Hematopoietic multipotent progenitor cell treated with erythropoietin and hydrocortisone succinate and interleukin-3 and kit ligand, for 4 days (in vitro differentiated cells): ENCODE results near the gene ABHD15.
A peak's percentile ranks its signal among the peaks of the same experiment; 100 is the strongest.

Source experiments
- DNase-seq: peaks from one replicate; pipeline ENCODE4 v3.0.0-alpha.2; 2015

ABHD15 gene

DNA sequence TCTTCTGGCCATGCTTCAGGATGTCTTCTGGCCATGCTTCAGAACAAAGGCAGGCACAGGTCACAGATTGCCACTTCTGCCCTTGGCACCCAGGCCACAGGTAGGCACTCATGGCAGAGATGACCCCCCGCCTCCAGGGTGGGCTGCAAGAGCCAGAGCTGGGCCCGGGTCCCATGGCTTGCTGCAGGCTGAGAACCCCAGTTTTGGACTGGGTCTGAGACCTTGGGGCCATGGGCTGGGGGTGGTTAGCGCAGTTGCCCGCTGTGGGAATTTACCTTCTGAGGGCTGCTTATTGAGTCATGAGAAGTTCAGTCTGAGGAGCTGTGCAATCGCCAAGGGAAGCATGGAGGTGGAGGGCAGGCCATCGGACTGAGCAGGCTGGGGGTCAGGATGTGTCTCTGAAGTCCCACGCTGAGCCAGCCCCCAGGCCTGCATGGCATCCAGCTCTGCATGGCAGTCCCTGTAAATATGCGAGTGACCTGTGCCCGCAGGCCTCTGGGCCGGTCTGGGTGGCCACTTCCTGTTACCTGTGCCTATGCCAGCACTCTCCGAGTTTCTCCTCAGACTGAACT, 27.8 kb upstream of the ABHD15 start:
- no peak for DNase-seq

- DNase-seq = peak; percentile 70
Observed at GRCh38 chr17:29593591-29594518, 27.0 kb upstream of the ABHD15 start.

DNA sequence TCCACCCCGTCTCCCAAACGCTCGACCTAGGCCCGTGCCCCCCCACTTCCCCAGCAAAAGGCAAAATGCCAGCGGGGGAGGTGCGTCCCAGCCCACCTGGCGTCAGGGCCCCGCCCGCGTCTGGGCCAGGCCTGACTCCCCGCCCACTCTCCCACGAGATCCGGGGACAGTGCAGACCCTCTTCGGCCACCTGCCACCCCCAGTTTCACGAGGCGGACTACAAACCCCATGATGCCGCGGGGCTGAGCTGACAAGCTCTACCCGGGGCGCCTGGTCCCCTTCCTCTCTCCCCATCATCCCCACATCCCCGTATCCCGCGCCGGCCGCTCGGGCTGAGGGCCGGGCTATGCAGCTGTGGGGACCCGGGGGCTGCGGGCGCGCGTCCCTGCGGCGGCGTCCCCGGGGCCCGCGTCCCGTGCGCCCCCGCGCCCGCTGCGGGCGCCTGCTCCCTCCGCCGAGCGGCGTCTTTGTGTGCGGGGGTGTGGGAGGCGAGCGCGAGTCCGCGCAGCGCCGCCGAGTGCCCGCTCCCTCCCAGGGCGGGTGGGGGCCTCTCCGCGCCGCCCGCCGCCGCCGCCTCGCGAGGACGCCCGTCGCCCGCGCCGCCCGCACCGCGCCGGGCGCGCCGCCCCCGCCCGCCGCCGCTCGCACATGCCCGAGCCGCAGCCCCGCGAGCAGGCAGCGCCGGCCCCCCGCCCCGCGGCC, 26.2 kb upstream of the ABHD15 start, which contains the start of gene ANKRD13B:
ANKRD13B (plus strand) TSS at position 283 of the 702 bp plus-strand sequence. CDS start 490 bp downstream, outside the sequence.
- DNase-seq = peak; percentile 71

DNA sequence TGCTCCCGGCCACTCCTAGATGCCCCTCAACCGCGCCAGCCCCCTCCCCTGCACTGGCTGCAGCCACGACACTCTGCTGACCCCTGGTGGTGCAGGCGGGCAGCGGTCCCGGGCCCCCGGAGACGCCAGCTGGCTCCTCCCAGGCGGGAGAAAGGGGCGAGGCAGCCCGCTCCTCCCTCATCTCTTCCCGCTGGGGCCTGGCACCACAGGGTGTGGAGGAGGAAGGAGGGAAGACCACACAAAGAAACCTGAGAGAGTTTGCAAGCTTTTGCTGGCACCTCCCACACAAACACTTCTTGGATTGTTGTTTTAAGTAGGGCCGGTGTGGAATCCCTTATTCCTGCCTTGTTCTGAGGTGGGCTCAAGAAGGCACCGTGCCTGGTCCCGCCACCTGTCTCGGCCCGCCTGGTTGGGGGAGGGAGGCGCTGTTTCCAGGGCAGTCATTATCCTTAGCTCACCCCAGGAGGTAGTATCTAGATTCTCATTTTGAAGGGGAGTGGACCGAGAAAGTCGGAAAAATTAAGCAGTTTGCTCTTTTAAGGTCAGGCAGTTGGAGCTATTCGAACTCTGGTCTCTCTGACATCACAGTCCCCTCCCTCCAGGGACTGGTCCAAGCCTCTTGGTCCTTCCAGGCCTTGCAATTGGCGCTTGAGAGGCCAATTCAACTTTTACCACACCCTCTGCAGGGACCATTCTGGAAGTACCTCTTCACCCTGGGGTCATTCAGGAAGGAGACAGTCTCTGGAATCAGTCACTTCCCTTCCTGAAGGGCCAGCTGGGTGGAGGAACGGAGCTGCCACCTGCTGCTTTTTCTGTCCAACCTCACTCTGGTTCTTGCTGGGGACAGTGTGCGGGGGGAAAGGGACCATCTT, 25.1 kb upstream of the ABHD15 start:
- peak; percentile 92 for DNase-seq

- peak; percentile 72 for DNase-seq
Observed at GRCh38 chr17:29591146-29591736, 24.4 kb upstream of the ABHD15 start.

DNA sequence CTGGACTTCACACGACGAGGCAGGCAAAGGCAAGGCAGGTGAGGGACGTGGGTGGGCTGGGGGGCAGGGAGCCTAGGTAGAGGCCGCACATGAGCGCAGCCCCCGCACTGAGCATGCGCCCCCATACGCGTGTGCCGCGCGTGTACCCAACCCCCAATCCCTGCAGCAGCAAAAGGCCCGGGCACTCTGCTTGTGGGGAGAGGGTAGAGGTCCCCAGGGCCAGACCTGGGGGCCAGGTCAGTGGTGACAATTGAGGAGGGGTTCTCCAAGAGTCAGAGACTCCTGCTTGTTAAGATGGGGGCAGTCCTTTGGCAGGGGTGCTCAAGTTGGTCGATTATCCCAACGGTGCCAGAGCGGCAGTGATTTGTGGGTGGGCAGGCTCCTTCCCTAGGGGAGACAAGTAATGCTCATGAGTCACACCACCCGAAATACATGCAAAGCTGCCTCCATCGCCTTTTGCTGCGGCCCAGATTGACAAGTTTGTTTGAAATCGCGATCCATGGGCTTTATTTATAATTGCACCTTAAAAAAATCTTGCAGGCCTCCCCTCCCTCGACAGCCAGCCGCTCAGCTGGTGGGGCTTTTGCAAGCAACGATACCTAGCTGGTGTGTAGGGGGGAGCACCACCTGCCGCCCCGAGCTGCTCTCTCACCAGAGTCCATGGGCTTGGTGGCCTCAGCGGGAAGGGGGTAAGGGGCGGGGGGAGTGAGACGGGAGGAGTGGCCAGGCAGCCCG, 23.7 kb upstream of the ABHD15 start:
- DNase-seq = peak; percentile 40

DNA sequence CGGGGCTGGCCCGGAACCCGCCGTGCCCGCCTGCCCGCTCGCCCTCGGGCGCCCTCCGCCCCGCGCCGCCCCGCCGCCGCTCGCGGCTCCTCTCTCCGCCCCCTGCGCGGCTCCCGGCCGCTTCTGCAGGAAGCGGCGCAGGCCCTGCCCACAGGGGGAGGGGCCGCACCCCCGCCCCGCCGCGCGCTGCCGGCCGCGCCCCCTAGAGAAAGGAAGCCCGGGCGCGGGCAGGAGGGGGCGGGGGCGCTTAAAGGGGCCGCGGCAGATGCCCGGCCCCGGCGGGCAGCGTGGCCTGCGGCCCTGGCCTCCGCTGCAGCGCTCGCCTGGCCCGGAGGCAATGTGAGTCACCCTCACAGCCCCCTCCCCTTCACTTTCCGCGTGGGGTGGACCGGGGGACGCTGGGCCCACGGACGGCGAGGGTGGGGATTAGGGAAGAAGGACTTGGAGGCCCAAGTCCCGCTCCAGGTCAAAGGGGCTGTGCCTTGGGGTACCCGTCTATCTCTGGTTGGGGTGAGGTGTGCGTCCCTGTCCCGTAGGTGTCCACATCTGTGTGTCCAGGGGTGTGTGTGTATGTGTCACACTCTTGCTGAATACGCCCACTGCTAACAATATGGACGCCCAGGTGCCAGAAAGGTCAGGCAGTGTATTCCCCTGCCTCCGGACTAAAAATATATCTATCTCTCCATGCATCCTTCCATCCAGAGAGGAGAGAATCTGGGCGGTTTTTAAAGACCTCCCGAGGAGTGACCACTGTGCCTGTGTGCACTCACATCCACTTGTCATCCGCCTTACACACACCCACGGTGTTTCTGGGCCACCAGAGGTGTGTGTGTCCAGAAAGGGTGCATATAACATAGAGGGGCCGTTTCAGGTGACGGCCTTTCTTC, 22.9 kb upstream of the ABHD15 start, which contains the start of gene GIT1:
GIT1 (minus strand) TSS at position 125 of the 887 bp plus-strand sequence. CDS start 270 bp downstream, outside the sequence.
- DNase-seq = peak; percentile 95

DNA sequence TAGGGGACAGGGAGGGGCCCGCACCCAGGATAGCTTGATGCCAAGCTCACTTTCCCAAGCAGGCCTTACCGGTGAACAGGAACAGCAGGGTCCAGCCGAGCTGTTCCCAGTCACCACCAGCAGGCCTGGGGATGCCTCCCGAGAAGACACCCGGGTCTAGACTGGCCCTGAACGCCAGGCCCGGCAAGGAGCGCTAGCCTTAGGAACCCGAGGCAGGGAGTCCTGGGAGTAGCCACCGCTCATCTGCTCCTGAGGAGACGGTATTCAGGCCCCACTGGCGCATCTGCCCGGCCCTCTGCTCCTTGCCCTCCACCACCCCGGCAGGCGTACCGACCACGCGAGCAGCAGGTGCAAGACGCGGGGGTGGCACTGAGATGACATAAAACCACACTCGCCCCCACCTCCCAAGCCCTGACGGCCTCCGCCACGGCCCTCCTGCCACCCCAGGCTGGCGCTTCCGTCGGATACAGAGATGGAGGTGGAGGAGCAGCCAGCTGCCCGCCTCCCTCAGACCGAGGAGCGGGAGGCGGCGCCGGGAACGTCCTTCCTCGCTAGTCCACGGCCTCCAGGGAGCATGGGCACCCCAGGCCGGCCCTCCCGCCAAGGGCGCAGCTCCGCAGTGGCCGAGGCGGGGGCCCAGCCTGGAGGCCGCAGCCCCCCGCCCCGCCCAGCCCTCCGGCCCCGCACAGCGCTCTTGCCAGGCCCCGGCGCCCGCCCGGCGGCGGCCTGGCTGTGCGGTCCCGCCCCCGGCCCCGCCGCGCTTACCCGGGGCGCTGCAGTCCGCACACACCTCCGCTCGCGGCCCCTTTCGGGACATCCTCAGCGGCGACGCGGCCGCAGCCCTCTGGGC, 21.9 kb upstream of the ABHD15 start:
- DNase-seq = peak; percentile 55

GRCh38 chr17:29588017-29588561, 21.3 kb upstream of the ABHD15 start:
- peak; percentile 24 for DNase-seq

DNA sequence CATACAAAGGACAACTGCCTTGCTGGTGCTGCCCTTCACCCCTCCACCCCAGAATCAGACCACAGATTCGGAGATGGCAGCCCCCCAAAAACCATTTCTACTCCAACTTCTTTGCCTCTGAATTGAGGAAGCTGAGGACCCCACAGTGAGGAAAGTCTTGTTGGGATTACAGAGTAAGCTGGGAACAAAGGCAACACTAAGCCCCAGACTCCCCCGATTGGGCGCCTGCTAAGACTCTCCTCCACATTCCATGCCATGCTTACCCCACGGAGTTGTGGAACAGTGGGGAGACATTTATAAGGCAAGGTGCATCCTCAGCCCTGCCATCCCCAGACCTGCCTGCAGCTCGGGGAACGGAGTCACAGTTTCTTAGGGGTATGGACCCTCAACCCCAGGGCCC, 20.8 kb upstream of the ABHD15 start:
- no peak for DNase-seq

- peak; percentile 26 for DNase-seq
Observed at GRCh38 chr17:29586676-29587469, 20.0 kb upstream of the ABHD15 start.

DNA sequence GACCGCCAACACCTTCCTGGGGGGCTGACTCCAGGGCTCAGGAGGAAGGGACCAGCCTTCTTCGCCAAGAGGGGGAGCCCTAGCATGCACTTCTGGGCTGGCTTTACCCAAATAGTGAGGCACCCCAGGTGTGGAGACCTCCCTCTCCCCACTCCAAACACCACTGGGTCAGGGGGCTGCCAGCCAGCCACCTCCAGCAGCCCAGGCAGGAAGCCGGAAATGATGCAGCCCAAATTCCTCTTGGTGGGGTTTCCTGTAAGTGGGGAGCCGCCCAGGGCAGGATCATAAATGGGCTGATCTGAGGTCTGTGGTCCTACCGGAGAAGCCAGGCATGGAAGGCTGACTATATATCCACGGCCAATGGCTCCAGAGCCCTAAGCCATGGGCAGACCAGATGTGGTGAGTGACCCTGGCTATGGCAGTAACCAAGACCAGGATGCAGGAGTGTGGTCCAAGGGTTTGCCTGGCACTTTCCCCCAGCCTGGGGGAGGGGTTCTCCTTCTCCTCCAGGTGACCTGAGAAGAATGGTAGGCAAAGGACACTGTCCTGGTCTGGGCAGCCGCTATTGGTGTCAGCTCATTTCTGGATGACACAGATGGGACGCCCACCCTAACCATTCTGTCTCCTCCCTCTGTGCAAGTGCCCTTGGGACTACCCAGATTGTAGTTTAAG, 18.4 kb upstream of the ABHD15 start:
- peak; percentile 63 for DNase-seq

GRCh38 chr17:29584452-29585079, 17.7 kb upstream of the ABHD15 start:
- DNase-seq = peak; percentile 53

DNA sequence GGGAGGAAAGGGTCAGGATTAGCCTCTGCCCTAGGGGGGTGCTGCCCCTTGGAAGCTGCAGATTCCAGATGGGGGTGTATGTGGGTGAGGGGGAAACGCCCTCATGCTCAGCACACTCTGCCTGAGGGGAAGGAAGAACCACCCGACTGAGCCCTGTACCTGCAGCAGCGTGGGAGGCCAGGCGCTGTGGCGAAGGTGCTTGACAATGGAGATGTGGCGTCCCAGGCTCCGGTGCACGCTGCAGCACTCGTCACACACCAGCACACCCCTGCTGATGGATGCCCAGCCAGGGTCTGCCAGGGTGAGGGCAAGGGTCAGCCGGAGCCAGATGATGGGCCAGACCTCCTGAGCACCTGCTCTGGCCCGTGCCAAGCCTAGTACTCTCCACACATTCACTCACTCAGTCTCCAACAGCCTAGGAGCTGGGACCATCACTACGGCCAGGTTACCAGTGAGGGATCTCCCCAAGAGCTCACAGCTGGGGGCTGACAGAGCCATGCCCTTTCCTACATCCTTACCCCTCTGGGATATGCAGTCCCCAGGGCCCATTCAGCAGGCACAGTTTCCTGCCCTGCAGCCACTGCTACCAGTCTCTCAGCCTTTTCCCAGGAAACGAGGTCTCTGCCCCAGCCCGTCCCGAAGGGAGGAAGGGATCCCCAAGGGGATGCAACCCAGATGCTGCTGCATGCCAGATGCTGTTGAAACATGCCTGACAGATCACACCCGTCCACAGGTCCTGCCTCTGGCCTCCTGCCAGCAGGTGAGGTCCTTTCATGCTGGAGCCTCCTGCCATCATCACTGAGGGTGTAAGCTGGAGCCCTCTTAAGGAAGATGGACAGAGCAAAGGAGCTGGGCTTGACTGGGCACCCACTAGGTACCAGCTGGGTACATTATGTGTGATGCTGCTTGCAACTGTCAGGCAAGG, 16.7 kb upstream of the ABHD15 start:
- no peak for DNase-seq

GRCh38 chr17:29582772-29583171, 15.9 kb upstream of the ABHD15 start:
- no peak for DNase-seq
